Stimulated activated CD4-positive, alpha-beta T cell treated with anti-CD3 and anti-CD28 coated beads, Interleukin-15, amount 100 ng/mL, for 24 hours (primary cell): ENCODE results near the gene RIC1.
A peak's percentile ranks its signal among the peaks of the same experiment; 100 is the strongest.
"Not testable (repeated sequence)": the region's sequence is repeated elsewhere in the genome, so short reads cannot be mapped to it uniquely, and the experiment has no call there.

ENCODE experiments used
- DNase-seq: peaks from one replicate; pipeline ENCODE4 v3.0.0-alpha.2; 2020

RIC1 gene

DNA sequence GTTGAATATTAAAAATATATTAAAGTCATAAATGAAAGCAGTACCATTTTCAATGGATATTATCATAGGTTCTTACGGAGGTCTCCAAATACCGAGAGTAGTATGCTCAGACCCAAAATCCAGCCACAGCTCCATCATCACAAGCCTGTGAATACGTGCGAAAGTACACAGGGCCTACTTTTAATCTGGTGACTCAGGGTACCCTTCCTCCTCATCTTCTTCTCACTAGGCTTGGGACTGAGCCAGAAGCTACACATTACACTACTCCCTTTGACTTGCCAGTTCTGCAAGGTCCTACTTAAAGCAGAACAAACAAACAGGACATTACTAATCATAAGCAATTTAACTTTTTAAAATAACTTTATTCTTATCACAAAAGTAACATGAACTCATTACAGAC, 7.6 kb upstream of the RIC1 start:
- DNase-seq: no peak

DNA sequence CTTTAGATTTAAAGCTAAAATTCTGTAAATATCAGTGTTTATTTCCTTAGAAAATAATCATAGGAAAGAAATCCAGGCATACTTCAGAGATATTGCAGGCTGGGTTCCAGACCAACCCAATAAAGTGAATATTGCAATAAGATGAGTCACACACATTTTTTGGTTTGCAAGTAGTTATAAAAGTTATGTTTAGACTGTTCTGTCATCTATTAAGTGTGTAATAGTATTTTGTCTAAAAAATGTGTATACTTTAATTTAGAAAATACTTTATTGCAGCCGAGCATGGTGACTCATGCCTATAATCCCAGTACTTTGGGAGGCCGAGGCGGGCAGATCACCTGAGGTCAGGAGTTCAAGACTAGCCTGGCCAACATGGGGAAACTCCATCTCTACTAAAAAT, 6.9 kb upstream of the RIC1 start:
- no peak for DNase-seq

DNA sequence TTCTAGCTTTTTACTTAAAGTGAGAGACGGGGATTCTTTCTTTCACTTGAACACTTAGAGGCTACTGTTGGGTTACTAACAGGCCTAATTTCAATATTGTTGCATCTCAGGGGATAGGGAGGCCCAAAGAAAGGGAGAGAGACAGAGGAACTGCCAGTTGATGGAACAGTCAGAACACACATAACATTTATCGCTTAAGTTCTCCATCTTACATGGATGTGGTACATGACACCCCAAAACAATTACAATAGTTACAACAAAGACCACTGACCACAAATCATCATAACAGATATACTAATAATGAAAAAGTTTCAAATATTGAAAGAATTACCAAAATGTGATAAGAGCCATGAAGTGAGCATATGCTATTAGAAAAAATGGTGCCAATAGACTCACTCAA, 4.3 kb upstream of the RIC1 start:
- no peak for DNase-seq

DNA sequence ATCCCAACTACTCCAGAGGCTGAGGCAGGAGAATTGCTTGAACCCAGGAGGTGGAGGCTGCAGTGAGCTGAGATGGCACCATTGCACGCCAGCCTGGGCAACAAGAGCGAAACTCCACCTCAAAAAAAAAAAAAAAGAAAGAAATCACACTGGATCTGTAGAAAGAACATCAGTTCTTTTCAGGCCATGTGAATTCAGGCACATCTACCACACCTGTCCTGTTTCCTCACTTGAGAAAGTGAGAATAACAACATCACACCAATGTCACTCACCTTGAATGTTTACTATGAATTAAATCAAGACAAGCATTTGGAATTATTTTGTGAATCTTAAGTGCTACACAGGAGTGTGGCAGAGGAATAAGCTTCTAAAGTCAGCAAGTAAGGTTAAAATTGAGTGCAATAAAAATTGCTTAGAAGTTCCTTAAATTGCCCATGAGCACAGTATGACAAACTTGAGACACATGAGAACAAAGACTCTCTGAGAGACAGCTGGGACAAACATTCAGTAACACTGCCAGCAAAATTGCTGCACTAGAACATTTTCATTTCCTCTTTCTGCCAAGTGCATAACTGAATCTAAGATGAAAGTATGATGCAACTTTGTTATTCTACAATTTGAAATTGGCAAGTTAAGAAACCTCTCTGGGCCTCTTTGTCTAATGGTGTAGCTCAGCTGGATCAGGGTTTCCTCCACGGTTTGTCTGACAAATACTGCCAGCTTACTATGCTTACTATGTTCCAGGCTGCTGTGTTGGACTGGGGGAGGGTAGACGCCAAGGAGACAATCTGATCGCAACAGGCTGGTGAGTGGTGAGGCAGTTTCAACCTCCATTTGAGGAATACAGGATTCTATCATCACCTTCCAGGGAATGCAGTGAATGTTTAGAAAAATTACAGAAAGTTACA, 1.9 kb upstream of the RIC1 start:
- DNase-seq: peak; percentile 66

DNA sequence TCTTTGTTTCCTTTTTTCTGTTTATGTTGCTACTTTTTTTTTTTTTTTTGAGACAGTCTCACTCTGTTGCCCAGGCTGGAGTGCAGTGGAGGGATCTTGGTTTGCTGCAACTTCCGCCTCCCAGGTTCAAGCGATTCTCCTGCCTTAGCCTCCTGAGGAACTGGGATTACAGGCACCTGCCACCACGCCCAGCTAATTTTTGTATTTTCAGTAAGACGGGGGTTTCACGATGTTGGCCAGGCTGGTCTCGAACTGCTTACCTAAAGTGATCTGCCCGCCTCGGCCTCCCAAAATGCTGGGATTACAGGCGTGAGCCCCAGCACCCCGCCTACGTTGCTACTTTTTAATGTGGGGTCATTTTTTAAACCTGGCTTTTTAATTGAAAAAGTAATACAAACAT, 1.2 kb upstream of the RIC1 start:
- DNase-seq: peak; percentile 26

DNA sequence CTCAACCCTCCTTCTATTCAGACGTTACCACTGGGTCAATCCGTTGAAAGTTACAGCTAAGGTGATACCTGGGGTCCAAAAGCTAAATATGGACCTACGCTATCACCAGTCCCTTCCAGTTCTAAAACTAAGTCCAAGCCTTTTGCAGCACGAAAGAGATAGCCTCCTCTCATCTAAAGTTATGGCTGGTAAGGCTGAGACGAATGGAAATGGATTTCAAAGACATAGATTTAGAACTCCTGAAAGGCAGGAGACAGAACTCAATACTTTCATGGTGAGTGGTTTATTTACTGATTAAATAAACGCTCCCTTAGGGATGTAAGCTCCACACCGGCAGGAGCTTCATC, 751 bp upstream of the RIC1 start:
- DNase-seq: no peak

DNA sequence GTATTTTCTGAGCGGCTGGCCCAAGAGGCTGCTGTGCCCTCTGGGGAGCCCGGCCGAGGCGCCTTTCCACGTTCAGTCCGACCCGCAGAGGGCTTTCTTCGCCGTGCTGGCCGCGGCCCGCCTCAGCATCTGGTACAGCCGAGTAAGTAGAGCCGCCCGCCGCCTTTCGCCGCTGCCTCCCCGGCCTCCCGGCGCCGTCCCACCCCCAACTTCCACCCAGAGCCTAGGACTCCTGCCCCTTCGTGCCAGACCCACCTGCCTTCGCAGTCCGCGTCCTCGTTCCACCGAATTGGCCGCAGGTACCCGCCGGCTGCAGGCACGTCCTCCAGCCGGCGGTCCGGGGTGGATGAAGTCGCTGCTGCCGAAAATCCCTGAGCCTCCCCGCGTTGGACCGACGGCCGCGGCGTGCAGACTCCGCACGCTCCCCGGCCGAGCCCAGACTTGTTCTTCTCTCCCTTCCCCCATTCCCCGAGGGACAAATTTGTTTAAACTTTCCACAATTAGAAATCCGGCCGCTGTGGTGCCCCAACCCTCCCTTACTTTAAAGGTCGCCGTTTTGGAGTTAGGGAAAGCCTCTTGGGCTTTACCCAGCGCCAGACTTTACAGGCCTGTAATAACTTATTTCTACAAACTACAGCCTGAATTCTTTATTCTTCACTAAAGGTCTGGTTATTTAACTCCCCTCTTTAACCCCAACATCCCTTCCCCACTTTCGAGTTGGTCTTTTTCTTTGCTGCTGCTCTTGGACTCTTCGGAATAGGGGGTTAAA, 589 bp downstream of the RIC1 start:
- peak; percentile 65 for DNase-seq

DNA sequence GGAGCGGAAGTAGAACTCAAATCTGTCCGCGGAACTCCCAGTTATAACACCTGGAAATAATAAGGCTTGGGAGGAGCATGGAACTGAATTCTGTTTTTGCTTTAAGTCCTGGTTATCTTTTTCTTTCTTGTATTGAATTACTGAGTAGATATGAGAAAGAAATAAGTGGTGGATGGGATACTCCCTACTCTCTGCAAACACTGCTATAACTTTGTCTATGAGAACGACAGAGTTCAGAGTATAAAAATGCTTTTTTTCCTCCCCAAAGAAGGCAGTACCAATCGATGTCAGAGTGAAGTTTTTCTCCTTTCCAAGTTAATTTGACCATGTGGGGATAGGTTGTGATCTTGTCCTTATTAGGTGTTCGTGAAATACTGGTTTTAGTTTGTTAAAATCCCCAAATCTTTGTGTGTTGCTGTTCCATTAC, 1.2 kb downstream of the RIC1 start:
- no peak for DNase-seq

DNA sequence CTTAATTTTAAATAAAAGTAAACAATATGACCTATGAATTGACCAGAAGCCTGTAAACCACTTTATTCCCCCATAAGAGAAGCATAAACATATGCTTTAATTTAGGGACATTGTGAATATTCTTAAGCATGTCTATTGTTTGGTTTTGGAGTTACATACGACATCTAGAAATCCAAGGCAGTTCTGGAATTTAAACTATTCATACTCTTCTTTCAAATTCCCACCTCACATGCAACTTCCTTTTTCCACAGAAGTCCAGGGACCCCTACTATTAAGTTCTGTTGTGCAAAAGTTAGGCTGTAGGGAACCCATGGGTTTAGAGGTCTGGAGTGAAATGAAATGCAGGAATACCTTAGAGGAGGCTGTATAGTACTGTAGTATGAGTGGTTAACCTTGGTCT, 2.1 kb downstream of the RIC1 start:
- DNase-seq: no peak

DNA sequence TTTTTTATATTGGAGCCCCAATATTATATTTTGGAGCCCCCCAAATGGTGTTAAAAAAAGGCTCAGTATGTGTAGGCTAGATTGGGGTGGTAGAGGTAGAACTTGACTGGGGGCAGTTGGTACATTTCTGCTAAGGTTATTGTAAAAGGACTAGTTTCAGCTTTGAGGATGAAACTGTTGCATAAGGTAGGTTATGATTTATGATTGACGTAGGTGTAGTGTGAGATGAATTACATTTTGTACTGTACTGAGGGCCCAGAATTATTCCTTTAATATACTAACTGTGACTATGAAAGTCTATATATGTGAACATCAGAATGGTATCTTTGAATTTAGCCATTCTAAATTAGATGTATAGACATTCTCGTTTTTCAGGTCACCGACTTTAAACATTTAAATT, 3.6 kb downstream of the RIC1 start:
- DNase-seq: no peak

DNA sequence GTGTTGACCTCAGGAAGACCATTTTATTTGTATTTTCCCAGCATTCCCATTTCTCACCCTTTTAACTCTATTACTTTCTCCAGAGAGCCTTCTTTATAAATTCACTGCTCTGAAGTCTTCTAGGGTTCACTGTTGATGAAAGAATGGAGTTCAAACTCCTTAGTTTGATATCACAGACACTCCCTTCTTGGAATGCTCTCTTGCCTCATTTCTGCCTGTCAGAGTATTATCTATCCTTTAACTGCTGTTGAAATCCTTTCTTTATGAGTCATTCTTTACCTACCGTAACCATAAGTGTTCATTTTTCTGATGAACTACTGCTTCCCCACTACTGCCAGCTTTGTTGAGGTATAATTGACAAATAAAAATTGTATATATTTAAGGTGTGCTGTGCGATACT, 4.3 kb downstream of the RIC1 start:
- no peak for DNase-seq

DNA sequence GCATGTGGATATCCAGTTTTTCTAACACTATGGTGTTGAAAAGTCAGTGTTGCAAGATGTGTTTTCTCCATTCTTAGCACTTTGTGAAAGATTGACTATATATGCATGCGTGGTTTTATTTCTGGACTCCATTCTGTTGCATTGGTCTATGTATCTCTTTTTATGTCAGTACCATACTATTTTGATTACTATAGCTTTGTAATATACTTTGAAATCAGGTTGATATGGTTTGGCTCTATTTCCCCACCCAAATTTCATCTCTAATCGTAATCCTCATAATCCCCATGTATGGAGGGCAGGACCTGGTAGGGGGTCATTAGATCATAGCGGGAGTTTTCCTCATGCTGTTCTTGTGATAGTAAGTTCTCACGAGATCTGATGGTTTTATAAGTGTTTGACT, 6.5 kb downstream of the RIC1 start:
- DNase-seq: no peak

DNA sequence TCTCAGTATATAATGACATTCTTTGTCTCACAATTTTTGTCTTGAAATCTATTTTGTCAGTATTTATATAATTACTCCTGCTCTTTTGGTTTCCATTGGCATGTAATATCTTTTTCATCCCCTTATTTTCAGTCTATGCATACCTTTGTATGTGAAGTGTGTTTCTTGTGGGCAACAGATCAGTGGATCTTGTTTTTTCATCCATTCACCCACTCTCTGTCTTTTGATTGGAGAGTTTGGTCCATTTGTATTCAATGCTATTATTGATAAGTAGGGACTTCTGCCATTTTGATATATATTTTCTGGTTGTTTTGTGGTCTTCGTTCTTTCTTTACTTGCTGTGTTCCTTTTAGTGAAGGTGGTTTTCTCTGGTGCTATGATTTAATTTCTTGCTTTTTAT, 10.9 kb downstream of the RIC1 start:
- DNase-seq: no peak

DNA sequence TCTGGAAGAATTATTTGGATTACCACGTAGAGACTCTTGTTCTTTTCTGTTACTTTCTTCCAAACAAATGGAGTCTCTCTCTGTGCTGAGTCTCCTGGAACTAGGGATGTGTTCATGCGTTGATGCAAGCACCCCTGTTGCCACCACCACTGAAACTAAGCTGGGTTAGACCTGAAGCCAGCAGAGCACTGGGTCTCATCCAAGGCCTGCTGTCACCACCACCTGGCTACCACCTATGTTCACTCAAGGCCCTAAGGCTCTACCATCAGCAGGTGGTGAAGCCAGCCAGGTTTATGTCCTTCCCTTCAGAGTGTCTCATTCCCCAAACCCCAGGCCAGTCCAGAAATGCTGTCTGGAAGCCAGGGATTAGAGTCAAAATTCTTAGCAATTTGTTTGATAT, 13.3 kb downstream of the RIC1 start:
- no peak for DNase-seq

DNA sequence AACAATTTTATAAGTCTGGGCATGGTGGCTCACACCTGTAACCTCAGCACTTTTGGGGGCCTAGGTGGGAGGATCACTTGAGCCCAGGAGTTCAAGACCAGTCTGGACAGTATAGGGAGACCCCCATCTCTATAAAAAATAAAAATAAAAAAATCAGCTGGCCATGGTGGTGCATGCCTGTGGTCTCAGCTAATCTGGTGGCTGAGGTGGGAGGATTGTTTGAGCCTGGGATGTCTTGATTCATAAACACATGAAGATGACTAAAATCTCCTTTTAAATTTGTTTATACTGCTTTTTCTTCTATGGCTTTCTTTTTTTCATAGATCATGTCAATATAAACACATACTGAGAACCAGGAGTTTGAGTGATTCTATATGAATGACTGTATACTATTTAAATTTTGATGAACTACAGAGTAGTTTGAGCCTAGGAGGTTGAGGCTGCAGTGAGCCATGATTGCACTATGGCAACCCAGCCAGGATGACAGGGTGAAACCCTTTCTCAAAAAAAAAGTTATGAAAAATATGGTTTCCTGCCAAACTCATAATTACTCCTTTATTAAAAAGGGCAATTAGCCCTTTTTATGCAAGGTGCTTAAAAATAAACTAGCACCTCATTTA, 14.2 kb downstream of the RIC1 start:
- DNase-seq: no peak

DNA sequence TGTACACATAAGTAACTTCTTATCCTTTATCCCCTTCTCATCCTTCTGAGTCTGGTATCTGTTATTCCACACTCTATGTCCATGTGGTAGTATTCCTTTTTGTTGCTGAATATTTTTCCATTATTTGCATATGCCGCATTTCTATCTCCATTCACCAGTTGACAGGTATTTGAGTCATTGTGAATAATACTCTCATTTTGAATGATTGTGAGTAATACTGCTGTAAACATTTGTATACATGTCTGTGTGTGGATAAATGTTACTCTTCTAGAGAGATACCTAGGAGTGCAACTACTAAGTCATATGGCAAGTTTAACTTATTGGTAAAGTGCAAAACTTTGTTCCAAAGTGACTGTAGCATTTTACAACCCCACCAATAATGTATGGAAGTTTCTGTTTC, 15.6 kb downstream of the RIC1 start:
- no peak for DNase-seq

DNA sequence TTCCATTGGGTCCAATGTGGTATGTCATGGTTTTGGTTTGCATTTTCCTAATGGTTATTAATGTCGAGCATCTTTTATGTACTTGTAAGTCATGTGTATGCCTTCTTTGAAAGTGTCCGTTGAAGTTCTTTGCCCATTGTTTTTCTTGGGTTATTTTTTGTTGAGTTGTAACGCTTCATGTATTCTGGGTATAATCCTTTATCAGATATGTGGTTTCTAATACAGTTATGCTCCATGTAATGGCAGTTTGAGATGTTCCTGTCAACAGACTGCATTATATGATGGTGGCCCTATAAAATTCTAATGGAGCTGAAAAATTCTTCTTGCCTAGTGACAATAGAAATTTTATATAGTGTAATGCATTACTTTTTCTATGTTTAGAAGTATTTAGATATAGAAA, 17.2 kb downstream of the RIC1 start:
- DNase-seq: no peak

DNA sequence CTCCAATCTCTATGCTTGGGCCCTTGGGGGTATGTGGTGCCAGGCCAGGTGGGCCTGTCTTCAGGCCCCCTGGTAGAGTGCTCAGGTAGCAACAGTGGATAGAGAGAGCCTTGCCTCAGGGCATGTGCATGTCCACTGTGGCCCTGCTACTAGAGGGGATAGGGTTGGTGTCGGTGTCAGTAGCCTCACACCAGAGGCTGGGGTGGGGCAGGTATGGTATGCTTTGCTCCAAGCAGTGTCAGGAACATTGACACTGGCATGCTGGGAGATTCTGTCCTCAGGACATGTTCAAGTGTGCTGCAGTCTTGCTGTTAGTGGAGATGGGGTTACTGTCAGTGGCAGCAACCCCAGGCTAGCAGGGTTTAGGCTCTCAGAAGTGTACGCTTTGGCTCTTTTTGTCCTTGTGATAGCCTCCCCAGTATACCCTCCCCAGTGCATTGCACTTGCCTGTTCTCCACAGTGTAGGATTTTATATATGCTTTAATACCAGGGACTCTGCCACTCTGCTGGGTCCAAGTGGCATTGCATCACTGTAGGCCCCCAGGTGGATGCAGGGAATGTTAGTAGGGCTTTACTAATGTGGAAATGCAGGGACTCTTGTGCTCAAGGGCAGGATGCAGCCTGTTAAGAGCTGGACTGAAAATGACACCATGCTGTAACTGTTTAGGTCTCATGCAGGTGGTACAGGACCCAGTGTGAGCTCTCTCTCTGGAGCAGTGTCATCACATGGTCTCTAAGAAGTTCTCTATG, 21.6 kb downstream of the RIC1 start:
- no peak for DNase-seq

DNA sequence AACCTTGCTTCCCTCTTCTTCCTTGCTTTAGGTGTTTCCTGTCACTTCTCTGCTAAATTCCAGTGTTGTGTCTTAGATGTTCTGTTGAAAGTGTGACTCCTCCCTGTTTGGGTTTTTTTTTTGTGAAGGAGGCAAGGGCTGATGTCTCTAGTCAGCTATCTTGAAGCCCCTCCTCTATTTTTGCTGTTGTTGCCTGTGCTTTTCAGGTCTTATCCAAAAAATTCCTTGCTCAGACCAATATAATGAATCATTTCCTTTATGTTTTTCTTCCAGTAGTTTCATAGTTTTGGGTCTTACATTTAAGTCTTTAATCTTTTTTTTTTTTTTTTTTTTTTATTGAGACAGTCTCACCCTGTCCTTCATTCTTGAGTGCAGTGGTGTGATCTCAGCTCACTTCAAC, 22.3 kb downstream of the RIC1 start:
- no peak for DNase-seq

DNA sequence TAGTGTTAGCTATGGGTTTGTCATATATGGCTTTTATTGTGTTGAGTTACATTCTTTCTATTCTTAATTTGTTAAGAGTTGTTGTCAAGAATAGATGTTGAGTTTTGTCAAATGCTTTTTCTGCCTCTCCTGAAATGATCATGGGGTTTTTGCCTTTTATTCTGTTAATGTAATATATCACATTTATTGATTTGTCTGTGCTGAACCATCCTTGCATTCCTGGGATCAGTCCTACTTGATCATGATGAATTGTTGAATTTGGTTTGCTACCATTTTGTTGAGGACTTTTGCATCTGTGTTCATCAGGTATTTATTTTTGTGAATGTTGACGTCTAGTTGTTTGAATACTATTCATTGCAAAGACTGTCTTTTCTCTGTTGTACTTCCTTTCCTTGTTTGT, 23.9 kb downstream of the RIC1 start:
- no peak for DNase-seq

DNA sequence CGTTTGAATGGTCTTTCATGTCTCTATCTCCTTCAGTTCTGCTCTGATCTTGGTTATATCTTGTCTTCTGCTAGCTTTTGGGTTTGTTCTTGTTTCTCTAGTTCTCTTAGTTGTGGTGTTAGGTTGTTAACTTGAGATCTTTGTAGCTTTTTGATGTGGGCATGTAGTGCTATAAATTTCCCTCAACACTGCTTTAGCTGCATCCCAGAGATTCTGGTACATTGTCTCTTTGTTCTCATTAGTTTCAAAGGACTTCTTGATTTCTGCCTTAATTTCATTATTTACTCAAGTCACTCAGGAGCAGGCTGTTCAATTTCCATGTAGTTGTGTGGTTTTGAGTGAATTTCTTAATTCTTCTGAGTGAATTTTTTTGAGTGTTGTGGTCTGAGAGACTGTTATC, 33.9 kb downstream of the RIC1 start:
- not testable (repeated sequence) for DNase-seq

DNA sequence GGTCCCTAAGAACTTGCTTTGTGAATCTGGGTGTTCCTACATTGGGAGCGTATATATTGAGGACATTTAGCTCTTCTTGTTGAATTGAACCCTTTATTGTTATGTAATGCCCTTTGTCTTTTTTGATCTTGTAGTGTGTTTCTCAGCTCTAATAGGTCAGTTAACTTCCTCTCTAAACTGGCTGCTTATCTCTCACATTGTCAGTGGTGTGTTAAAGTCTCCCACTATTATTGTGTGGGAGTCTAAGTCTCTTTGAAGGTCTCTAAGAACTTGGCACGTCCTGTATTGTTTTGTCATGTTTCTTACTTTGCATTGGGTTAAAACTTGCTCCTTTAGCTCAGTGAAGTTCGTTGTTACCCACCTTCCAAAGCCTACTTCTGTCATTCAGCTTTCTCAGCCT, 36.2 kb downstream of the RIC1 start:
- DNase-seq: no peak

DNA sequence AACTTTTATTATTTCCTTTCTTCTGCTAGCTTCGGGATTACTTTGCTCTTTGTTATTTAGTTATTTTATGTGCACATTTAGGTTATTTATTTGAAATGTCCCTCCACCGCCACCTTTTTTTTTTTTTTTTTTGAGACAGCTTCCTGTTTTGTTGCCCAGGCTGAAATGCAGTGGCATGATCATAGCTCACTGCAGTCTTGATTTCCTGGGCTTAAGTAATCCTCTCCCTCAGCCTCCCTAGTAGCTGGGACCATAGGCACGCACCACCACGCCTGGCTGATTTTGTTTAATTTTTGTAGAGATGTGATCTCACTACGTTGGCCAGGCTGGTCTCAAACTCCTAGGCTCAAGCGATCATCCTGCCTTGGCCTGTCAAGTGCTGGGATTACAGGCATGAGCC, 38.5 kb downstream of the RIC1 start:
- DNase-seq: no peak
